H1 (cell line): ENCODE data around the gene ADPRS. TPM values are rescaled to one million over a fixed set of nuclear protein-coding genes. Genes with fewer than 3 reads are reported as not detected.

ENCODE experiments used
- BRCA1 ChIP-seq: IDR thresholded peaks from 2 replicates; pipeline ENCODE4 v1.6.1; 2012; ENCODE audit warnings: low read depth, low read length, improper control_type of control experiment
- KDM4A ChIP-seq: IDR thresholded peaks from one replicate; pipeline ENCODE4 v1.7.1; 2012; ENCODE audit warnings: low read depth, mild to moderate bottlenecking, moderate library complexity, low read length, inconsistent platforms; ENCODE audit not compliant: severe bottlenecking
- RXRA ChIP-seq: IDR thresholded peaks from 2 replicates; pipeline ENCODE4 v1.6.1; 2011; ENCODE audit warnings: low read depth, mild to moderate bottlenecking, low read length, moderate library complexity; ENCODE audit not compliant: insufficient read depth
- SRF ChIP-seq: IDR thresholded peaks from 2 replicates; pipeline ENCODE4 v1.6.1; 2011; ENCODE audit warnings: mild to moderate bottlenecking, low read depth, low read length, moderate library complexity
- TEAD4 ChIP-seq: IDR thresholded peaks from 2 replicates; pipeline ENCODE4 v1.6.1; 2012; ENCODE audit warnings: low read depth, low read length, inconsistent platforms, mixed read lengths
- polyA plus RNA-seq, 7 experiments: library from polyadenylated mRNA; depleted of rRNA in 3 of 7; stranded (reverse) in 5 of 7; unstranded in 2 of 7; fragments of >200 nt in 5 of 7; fragments of 200-250 nt in 2 of 7; gene quantifications; 1 replicate in 5 of 7; 2 replicates in 1 of 7; 4 replicates in 1 of 7; pipeline versions ENCODE4 v1.2.1 to v1.2.3, GENCODE V29; 2011 to 2013; ENCODE audit warnings: missing spikeins in 2 of 7, mixed read lengths in 2 of 7
- total RNA-seq: library from RNA; stranded (reverse); fragmentation: NEBNext Ultra II Directional; extraction: Animal tissue kit (Norgen Biotek cat#: 25700); gene quantifications from 2 replicates; pipeline ENCODE4 v1.2.1, GENCODE V29; 2021
- TF ChIP-seq, protein P1 (sequence below), 3 experiments: IDR thresholded peaks; 1 replicate in 2 of 3; 2 replicates in 1 of 3; pipeline versions ENCODE4 v1.5.1 to v1.6.1; 2011; ENCODE audit warnings: low read length in 3 of 3, mild to moderate bottlenecking in 3 of 3, inconsistent platforms in 2 of 3, low read depth in 1 of 3, moderate library complexity in 1 of 3; ENCODE audit not compliant: insufficient read depth in 1 of 3; ENCODE audit errors: control extremely low read depth in 1 of 3

ADPRS gene
- total and polyA plus RNA-seq, 2 of the 8 experiments (the other 6 are each of a cell fraction or from before 2014, with no cell fraction given): 22.9 to 38.1 TPM

DNA sequence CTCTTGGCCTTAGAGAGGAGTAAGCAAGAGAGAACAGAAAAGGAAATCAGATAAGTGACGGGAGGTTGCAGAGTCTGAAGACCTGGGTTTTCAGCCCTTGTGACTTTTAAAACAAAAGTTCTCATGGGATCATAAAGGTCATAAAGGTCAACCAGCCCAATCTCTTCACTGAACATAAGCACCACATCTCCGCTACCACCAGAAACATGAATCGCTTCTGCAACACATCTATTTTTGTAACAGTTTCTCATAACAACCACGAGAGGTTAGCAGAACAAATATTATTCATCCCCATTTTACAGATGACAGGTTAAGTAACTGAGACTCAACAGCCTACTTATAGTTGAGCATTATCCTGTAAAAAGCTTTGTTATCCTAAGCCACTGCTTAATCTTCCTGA is 54.7 kb downstream of the ADPRS start (continued):
- TF ChIP-seq RXRA: no peak
- TF ChIP-seq KDM4A: no peak
- TF ChIP-seq SRF: no peak
- TF ChIP-seq BRCA1: no peak
- TF ChIP-seq TEAD4: no peak
- TF ChIP-seq, protein P1, sequence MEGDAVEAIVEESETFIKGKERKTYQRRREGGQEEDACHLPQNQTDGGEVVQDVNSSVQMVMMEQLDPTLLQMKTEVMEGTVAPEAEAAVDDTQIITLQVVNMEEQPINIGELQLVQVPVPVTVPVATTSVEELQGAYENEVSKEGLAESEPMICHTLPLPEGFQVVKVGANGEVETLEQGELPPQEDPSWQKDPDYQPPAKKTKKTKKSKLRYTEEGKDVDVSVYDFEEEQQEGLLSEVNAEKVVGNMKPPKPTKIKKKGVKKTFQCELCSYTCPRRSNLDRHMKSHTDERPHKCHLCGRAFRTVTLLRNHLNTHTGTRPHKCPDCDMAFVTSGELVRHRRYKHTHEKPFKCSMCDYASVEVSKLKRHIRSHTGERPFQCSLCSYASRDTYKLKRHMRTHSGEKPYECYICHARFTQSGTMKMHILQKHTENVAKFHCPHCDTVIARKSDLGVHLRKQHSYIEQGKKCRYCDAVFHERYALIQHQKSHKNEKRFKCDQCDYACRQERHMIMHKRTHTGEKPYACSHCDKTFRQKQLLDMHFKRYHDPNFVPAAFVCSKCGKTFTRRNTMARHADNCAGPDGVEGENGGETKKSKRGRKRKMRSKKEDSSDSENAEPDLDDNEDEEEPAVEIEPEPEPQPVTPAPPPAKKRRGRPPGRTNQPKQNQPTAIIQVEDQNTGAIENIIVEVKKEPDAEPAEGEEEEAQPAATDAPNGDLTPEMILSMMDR (IDR thresholded peaks at IDR 0.05; ENCODE audit: control extremely low read depth in 1 of 3, insufficient read depth in 1 of 3, low read depth in 1 of 3, low read length in 3 of 3): no peak

Other genes with a start within 250 kb of the ADPRS start
- gene AGO1, start 205.7 kb upstream of the ADPRS start, total RNA-seq: 71.2 and 73.7 TPM in 2 replicates
- 15.1 and 18.0 TPM in 2 replicates for gene AGO1, start 205.7 kb upstream of the ADPRS start, polyA plus RNA-seq (2011; rRNA removed)
- gene AGO3, start 157.8 kb upstream of the ADPRS start, total RNA-seq: 26.4 and 26.6 TPM in 2 replicates
- 10.3 and 10.7 TPM in 2 replicates for gene AGO3, start 157.8 kb upstream of the ADPRS start, polyA plus RNA-seq (2011; rRNA removed)
- 1.3 and 1.6 TPM in 2 replicates for gene TEKT2, start 4.8 kb upstream of the ADPRS start, total RNA-seq
- 1.7 and 2.6 TPM in 2 replicates for gene TEKT2, start 4.8 kb upstream of the ADPRS start, polyA plus RNA-seq (2011; rRNA removed)
- 2.4 and 2.8 TPM in 2 replicates for gene COL8A2, start 36.3 kb downstream of the ADPRS start, total RNA-seq
- gene COL8A2, start 36.3 kb downstream of the ADPRS start, polyA plus RNA-seq (2011; rRNA removed): 2.1 and 2.4 TPM in 2 replicates
- 42.0 and 47.8 TPM in 2 replicates for gene TRAPPC3, start 60.6 kb downstream of the ADPRS start, total RNA-seq
- gene TRAPPC3, start 60.6 kb downstream of the ADPRS start, polyA plus RNA-seq (2011; rRNA removed): 36.1 and 51.0 TPM in 2 replicates
- gene MAP7D1, start 67.3 kb downstream of the ADPRS start, total RNA-seq: 52.4 and 55.1 TPM in 2 replicates
- gene MAP7D1, start 67.3 kb downstream of the ADPRS start, polyA plus RNA-seq (2011; rRNA removed): 18.2 and 24.8 TPM in 2 replicates
- 183 TPM in 2 replicates for gene THRAP3, start 135.6 kb downstream of the ADPRS start, total RNA-seq
- 36.0 and 40.2 TPM in 2 replicates for gene THRAP3, start 135.6 kb downstream of the ADPRS start, polyA plus RNA-seq (2011; rRNA removed)
- 8.6 and 9.8 TPM in 2 replicates for gene SH3D21, start 217.5 kb downstream of the ADPRS start, total RNA-seq
- 3.4 and 5.1 TPM in 2 replicates for gene SH3D21, start 217.5 kb downstream of the ADPRS start, polyA plus RNA-seq (2011; rRNA removed)
- 10.0 and 10.3 TPM in 2 replicates for gene EVA1B, start 234.8 kb downstream of the ADPRS start, total RNA-seq
- gene EVA1B, start 234.8 kb downstream of the ADPRS start, polyA plus RNA-seq (2011; rRNA removed): 19.9 and 23.8 TPM in 2 replicates